Gastroesophageal sphincter (tissue), 3 donors: ENCODE data around the gene SUOX.

ENCODE experiments used
- CTCF ChIP-seq, 4 experiments: fragments of 200-600 bp in 2 of 4; fragments of 450-650 bp in 2 of 4; sonication (generic) in 1 of 4; IDR thresholded peaks; one replicate each; pipeline ENCODE4 v1.5.1; 2017 to 2019; ENCODE audit warnings: antibody characterized with exemption in 4 of 4, mild to moderate bottlenecking in 2 of 4, moderate library complexity in 2 of 4
- EP300 ChIP-seq: sonication (generic); formaldehyde crosslinking; IDR thresholded peaks from one replicate; pipeline ENCODE4 v1.6.1; 2017; ENCODE audit warnings: antibody characterized with exemption, mild to moderate bottlenecking
- POLR2A ChIP-seq, 2 donors: fragments of 450-650 bp; IDR thresholded peaks; one replicate each; pipeline ENCODE4 v1.6.1; 2017; ENCODE audit warnings: antibody characterized with exemption in 2 of 2, mild to moderate bottlenecking in 2 of 2, moderate library complexity in 1 of 2
- POLR2AphosphoS5 ChIP-seq: sonication (generic); formaldehyde crosslinking; IDR thresholded peaks from one replicate; pipeline ENCODE4 v1.6.1; 2017; ENCODE audit warnings: antibody characterized with exemption

DNA sequence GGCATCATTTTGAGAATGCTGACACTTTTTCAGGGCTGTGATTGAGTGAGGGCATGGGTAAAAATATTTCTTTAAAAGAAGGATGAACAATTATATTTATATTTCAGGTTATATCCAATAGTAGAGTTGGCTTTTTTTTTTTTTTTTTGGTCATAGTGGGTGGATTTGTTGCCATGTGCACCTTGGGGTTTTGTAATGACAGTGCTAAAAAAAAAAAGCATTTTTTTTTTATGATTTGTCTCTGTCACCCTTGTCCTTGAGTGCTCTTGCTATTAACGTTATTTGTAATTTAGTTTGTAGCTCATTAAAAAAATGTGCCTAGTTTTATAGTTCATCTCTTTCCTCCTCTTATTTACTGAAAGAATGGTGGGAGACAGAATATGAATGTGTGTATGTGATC, 24.6 kb upstream of the SUOX start:
- no peak for TF ChIP-seq POLR2AphosphoS5
- TF ChIP-seq CTCF (IDR thresholded peaks at IDR 0.05): no peak
- no peak for TF ChIP-seq POLR2A (IDR thresholded peaks at IDR 0.05)
- TF ChIP-seq EP300: no peak
